ENCODE results near the gene CNGA3. TPM values are rescaled to one million over a fixed set of nuclear protein-coding genes. Genes with fewer than 3 reads are reported as not detected.
"Not testable (repeated sequence)": the region's sequence is repeated elsewhere in the genome, so short reads cannot be mapped to it uniquely, and the experiment has no call there.

Gene CNGA3
- total RNA-seq: not detected

GRCh38 chr2:98346311-98347236 lies at the start of gene CNGA3:
CNGA3 (plus strand) TSS chr2:98346456; CDS start chr2:98369976, 23,520 bp downstream.
- POLR2A ChIA-PET: no interaction called here
- CTCF ChIA-PET: no interaction called here

DNA sequence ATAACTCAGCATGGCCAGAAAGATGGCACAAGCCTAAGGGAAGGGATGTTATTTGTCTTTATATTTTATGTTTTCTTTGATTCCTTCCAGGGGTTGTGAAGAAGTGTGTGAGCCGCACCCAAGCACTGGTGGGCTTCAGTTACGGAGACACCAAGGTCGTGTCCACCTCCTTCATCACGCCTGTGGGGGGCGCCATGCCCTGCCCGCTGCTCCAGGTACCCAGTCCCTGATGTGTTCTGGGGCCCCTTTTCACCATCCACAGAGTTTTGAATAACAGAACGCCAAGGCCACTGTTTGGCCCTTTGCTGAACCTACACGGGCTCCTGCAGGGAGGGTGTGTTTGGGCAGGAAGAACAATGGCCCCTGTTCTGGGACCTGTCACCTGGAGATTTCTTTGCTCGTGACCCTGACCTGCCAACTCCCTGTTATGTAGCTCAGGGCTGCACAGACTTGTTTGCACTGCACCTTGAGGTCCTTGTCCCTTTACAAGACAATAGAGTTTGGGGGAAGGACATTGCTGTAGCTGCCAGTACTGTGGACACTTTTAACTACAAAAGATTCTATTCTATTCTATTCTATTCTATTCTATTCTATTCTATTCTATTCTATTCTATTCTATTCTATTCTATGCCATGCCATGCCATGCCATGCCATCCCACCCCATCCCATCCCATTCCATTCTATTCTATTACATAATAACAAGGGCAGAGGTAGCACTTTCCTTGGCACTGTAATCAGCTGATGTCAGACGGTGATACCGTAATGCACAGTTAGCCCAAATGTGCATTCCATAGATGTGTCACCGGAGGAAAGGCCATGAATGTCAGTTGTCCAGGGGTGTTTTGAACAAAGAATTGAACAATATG lies 48.2 kb upstream of the CNGA3 start:
- CTCF ChIA-PET: no interaction called here
- POLR2A ChIA-PET: no interaction called here

DNA sequence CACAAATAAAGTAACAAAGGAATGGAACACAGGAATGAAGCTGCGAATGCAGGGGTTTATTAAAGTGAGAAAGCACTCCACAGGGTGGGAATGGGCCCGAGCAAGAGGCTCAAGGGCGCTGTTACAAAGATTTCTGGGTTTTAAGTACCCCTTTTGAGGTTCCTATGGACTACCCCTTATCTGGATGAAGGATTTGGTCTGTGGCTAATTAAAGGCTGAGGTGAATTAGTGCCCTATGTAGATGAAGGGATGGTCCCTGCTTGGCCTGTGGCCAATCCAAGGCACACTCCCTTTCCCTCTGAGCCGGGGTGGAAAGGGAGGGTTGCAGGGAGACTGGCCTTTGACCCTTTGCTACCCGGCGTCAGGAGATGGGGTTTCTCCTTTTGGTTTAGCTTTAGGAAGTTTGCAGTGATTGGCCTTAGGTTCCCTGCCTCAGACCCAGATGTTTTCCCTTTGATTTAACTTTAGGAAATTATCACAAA lies 47.5 kb upstream of the CNGA3 start:
- ChIA-PET CTCF (no interaction called here), POLR2A (no interaction called here)

DNA sequence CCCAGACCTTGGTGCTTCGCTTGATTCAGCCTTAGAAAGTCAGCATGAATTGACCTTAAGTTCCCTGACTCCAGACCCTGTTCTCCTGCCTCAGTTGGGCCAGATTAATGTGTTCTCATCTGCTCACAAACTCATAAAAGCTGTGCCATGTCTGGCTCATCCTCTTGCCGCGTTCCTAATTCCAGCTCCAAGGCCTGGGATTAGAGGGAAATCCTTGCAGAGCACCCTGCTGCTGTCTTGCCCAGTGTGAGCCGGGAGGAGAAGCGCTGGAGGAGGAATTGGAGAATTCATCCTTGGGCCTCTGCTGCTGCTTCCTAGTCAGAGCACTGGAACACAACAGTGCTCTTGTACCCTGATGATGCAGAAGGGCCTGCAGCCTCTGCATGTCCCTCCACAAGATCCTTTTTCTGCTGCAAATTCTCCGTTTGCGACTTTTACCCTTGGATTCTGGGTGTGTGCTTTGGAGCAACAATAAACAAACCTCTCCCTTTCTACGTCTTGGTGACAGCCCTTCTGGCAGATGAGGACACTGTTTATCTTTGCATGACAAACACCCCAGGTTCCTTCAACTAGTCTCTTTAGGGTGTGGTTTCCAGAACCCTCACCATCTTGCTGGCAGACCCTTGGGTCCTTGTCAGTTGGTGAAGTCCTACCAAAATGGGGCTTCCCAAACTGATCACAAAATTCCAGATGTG lies 46.9 kb upstream of the CNGA3 start:
- POLR2A ChIA-PET: no interaction called here
- CTCF ChIA-PET: no interaction called here

DNA sequence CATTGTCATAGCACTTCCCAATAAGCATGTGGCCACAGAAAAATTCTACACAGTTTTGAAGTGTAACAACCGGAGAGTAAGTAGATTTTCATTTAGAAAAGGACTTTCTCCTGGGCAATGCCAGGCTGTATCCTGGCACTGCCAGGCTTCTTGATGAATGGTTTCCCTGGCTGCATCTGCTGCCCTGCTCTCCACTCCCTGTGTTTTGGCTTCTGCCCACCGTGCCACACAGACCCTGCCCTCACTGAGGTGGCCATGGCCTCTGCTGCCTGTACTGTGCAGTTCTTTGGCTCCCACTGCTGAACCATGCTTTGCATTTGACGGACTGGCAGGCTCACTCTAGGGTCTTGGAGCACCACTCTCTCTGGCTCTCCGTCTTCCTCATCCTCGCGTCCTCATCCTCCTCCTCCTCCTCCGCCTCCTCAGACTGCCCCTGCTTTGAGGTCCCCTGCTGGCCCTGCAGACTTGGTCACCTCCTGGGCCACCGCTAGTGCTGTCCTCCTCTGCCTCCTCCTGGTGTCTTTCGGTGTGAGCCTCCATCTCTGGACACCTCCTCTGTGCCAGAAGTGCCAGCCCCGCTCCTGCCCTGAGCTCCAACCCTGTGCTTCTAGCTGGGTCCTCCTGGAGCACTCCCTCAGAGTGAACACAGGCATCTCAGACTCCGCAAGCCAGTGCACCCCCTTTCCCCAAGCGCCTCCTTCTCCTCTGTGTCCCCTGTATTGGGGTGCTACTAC lies 45.9 kb upstream of the CNGA3 start:
- CTCF ChIA-PET: no interaction called here
- POLR2A ChIA-PET: no interaction called here

DNA sequence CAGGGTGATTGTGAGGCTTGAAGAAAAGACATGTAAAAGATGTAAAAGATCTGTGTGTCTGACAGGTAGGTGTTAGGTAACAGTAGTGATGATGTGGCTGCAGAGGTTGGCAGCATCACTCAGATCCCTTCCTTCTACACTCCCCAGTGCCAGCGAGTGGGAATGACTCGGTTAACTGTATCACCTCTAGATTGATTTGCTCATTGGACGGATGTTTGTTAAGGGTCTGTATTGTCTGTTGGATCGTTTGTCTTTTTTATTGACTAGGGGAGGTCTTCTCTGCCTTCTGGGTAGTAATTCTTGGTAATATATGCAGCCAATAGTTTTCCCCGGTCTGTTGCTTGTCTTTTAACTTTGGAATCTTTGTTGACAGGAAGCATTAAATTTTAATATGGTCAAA lies 44.8 kb upstream of the CNGA3 start:
- POLR2A ChIA-PET: no interaction called here

GRCh38 chr2:98307131-98307696 lies 39.0 kb upstream of the CNGA3 start:
- POLR2A ChIA-PET, CTCF ChIA-PET: not testable (repeated sequence)

More for the DNA sequence above, 44.8 kb upstream of the CNGA3 start:
- CTCF ChIA-PET: no interaction called here

DNA sequence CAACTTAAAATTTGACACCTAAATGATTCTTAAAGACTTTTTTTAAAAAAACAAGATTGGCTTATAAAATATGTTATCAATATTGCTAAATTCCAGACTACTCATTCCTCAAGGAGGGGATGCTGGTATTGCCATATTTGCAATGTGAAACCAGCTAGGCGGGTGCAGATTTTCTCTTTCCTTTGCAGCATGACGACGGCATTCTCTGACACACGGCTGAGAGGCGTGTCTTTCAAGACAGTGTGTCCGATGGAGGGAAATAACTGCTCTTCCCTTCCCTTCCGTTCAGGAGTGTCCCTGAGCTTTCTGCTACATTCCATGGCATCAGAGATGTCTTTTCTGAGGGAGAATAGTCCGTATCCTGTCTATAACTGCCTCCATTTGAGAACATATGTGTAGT lies 38.2 kb upstream of the CNGA3 start:
- ChIA-PET POLR2A (no interaction called here), CTCF (no interaction called here)

DNA sequence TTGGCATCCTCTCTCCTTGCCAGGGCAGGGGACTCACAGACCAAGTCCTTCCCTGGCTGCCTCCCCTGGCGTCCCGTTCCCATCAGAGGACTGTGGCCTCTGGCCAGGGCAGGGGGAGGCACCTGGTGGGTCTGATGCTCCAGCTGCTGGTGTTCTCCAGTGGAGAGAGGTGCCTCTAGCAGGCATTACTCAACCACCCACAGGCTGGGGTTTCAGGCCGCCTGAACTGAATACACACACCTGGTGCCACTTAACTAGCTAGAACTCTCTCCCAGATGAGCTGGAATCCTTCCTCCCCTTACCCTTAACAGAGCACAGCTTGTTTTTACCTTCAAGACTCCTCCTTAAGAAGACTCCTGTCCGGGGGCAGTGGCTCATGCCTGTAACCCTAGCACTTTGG lies 37.7 kb upstream of the CNGA3 start:
- CTCF ChIA-PET: no interaction called here
- POLR2A ChIA-PET: no interaction called here

DNA sequence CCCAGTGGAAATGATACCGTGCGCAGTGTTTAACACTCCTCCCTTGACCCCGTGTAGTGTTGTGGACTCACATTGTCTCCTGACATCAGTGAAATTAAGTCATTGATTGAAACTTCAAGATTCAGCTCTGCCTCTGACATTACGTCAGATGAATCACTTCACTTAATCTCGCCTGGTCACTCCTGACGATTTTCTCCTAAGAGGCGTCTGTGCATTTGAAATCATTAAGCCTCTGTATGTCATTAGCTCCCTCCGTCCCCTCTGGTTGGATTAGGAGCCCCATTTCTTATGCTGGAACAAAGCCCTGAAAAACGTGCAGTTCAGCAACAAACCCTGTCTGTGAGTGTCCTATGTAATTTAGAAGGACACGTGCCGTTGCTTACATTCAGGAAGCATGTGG lies 36.7 kb upstream of the CNGA3 start:
- POLR2A ChIA-PET: no interaction called here
- CTCF ChIA-PET: no interaction called here

GRCh38 chr2:98310010-98310409 lies 36.2 kb upstream of the CNGA3 start:
- CTCF ChIA-PET: no interaction called here
- POLR2A ChIA-PET: no interaction called here

DNA sequence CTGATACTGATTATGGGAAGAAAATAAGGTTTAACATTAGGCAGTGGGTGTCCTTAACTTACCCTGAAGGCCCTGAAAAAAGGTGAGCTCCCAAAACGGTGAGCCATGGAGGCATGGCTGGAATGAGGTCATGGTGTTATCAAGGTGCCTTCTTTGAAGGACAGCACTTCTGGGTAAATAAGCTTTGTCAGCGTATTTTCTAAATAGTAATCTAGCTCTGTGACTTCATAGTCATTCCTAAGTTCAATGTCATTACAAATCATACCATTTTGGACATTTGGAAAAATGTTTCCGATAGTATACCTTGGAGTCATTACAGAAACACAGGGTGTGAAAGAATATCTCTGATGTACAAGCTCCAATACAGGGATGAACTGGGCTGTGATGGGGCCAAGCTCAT lies 35.2 kb upstream of the CNGA3 start:
- ChIA-PET POLR2A (no interaction called here), CTCF (no interaction called here)

DNA sequence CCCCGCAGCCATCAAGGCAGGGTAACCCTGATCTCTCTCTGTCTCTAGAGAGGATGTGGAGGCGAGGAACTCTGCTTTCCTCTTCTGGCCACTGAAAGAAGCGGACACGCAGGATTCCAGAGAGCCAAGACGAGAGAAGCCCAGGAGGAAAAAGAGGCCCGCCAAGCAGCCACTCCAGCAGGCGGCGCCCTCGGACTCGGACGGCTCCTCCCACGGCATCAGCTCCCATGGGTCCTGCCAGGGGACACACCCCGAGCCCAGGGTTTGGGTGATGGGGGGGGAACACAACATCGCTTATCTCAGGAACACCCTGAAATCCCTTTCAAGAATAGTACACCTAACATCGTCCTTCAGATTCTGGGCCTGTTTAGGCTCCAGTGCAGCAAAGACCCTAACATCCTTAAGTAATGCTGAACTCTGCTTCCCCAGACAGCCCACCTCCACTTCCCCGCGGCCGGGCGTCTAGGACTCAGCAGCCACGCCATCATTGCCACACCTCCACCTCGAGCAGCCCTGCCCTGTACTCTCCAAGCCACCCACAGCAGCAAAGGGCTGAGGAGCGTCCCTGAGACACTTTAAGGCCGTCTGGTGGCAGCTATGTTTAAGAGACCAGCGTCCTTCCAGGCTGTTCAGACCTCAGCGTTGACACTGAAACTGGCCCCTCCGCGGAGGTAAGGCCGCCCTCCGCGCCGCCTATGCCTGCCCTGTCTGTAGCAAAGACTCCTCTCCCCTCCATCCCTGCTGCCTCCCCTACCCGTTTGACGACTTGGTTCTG lies 34.3 kb upstream of the CNGA3 start:
- ChIA-PET POLR2A (no interaction called here), CTCF (no interaction called here)

DNA sequence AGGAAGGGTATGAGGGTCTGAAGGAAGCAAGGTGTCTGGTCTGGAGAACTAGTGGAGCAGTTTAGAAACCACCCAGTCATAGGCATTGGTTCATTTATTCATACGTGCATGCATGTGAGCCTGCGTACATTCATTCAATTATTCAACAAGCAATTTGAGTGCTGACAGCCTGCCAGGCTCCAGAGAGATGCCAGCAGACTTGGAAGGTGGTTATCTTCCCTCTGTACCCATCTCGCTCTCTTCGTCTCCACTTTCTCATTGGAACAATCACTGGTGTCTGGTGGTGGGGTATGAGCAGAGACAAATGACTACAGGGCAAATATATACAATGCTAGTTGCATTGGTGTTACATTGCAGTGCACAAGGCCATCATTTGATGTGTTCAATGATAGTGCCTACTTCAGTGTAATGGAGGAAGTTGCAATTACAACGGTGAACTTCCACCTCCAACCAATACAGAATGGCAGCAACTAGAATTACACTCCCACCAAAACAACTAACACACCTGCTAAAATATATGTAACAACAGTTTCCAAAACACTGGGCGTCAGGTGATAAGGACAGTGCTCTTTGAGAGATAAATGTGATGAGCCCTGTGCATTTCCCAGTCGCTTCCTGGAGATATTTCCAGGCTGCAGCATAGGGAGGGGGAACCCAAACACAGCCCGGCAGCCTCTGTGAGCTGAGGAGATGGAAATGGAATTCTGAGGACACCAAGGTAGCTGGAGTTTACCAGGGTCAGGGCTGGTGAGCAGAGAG lies 32.6 kb upstream of the CNGA3 start:
- ChIA-PET POLR2A (no interaction called here), CTCF (no interaction called here)

DNA sequence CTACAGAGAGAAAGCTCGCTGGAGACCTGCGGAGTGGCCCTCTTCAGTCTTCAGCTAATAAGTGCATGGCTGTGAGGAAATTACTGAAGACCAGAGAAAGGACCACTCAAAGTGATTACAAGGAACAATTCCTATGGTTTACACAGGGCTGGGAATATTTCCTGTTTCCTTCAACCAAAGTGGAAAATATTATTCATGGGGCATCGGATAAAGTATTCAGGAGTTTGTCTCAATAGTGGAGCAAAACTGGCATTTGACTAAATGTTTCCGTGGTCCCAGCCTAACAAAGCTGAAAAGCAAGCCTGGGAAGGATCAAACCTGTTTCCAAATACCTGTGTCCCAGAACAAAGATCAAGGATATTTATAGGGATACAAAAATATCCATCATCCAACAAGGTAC lies 32.0 kb upstream of the CNGA3 start:
- CTCF ChIA-PET: no interaction called here
- POLR2A ChIA-PET: no interaction called here

DNA sequence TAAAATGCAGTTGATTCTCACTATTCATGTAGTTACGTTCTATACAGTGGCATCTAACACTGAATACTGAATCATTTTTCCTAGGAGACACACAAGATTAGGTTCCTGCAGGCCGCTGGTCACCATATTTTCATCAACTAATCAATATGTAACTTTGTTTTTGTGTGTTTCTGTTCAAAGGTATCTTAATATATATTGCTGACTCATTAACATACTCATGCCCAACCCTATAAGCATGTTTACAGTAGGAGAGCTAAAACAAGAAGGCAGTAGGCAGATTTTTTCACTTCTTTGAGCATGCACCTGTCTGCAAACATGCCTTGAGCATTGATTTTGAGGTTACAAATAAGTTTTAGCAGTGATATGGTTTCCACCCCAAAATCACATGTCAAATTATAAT lies 30.3 kb upstream of the CNGA3 start:
- ChIA-PET POLR2A (no interaction called here), CTCF (interaction anchor here (0.7 kb wide), 1 partner anchor 69 kb away, joined by 3 read pairs; no protein-coding TSS in a partner anchor)

DNA sequence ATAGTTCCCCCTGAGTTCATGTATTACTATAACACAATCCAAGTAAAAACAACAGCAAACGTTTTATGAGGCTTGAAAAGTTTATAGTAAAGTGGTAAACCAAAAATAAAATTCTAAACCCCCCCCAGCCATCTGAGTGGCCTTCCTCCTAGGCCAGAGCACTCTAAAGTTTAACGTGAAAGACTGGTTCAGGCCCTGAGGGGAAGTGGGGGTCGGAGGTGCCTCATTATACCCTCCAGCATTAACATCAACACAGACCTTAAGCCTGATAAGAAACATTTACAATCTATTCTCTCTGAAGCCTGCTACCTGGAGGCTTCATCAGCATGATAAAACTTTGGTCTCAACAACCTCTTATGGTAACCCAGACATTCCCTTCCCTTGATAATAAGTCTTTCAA lies 29.0 kb upstream of the CNGA3 start:
- ChIA-PET CTCF (no interaction called here), POLR2A (no interaction called here)

DNA sequence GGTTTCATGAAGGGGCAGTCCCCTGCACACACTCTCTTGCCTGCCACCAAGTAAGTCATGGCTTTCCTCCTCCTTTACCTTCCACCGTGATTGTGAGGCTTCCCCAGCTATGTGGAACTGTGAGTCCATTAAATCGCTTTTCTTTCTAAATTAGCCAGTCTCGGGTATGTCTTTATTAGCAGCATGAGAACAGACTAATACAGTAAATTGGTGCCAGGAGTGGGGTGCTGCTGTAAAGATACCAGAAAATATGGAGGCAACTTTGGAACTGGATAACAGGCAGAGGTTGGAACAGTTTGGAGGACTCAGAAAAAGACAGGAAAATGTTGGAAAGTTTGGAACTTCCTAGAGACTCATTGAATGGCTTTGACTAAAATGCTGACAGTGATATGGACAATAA lies 26.1 kb upstream of the CNGA3 start:
- POLR2A ChIA-PET, CTCF ChIA-PET: not testable (repeated sequence)

All from activated CD8-positive, alpha-beta memory T cell treated with anti-CD3 and anti-CD28 coated beads for 36 hours (primary cell).